GM06990 (cell line): ENCODE measurements around the gene ABLIM1.

Experiments
- DNase-seq: peaks from one replicate; pipeline ENCODE4 v3.0.0-alpha.2; 2011; ENCODE audit not compliant: insufficient read length; ENCODE audit errors: extremely low read depth
- H3K27me3 ChIP-seq: replicated peaks from 2 replicates; pipeline ENCODE4 v1.6.0; 2011; ENCODE audit warnings: low read length; ENCODE audit not compliant: control insufficient read depth, insufficient read depth
- H3K36me3 ChIP-seq: 2 replicates; pipeline ENCODE4 v1.5.1; 2011; ENCODE audit warnings: low read length; ENCODE audit not compliant: control insufficient read depth, insufficient read depth
- H3K4me3 ChIP-seq: replicated peaks from 2 replicates; pipeline ENCODE4 v1.5.1; 2011; ENCODE audit warnings: low read depth, mild to moderate bottlenecking, control low read depth, low read length
- CTCF ChIP-seq: IDR thresholded peaks from 2 replicates; pipeline ENCODE4 v1.5.1; 2011; ENCODE audit warnings: low read length, control low read depth, mild to moderate bottlenecking, inconsistent platforms; ENCODE audit not compliant: insufficient read depth, poor library complexity, severe bottlenecking

Gene ABLIM1

GRCh38 chr10:114431414-114432135, 226.5 kb downstream of the ABLIM1 start:
- no peak for DNase-seq
- Histone ChIP-seq H3K4me3 (no peak overlapping the region), H3K36me3 (no peaks in the 10 kb centered on the region), H3K27me3 (no peaks in the 10 kb centered on the region)
- TF ChIP-seq CTCF: no peak

- no peak for TF ChIP-seq CTCF
- no peaks in the 10 kb centered on the region for H3K36me3 ChIP-seq
Measured at GRCh38 chr10:114430688-114431413, 227.2 kb downstream of the ABLIM1 start.

GRCh38 chr10:114429581-114430335, 228.3 kb downstream of the ABLIM1 start:
- DNase-seq: no peak
- TF ChIP-seq CTCF: no peak
- no peaks in the 10 kb centered on the region for H3K27me3 ChIP-seq
- no peaks in the 10 kb centered on the region for H3K36me3 ChIP-seq
- H3K4me3 ChIP-seq: no peak overlapping the region

More at GRCh38 chr10:114430688-114431413, 227.2 kb downstream of the ABLIM1 start:
- no peaks in the 10 kb centered on the region for H3K27me3 ChIP-seq
- no peak for DNase-seq
- no peak overlapping the region for H3K4me3 ChIP-seq

GRCh38 chr10:114427124-114427852, 230.8 kb downstream of the ABLIM1 start:
- Histone ChIP-seq H3K27me3 (no peaks in the 10 kb centered on the region), H3K36me3 (no peaks in the 10 kb centered on the region), H3K4me3 (no peak overlapping the region)
- no peak for DNase-seq
- TF ChIP-seq CTCF: no peak

DNA sequence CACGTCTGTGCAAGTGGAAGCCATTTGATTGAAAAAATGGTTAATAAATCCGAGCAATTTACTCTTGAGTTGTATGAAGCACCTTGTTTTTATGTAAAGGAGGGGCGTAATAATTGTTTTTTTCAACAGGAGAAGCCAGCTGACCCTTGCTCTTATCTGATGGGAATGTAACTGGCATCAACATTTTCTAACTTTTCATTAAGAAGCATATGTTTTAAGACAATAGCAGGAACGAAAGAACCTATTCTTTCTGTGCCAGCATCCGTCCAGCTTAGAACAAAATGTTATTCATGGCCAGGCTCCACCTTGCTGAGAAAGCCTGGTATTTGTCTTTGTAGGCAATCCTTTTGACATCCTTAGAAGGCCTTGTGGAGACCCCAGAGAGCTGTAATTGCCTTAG, 231.6 kb downstream of the ABLIM1 start:
- TF ChIP-seq CTCF: no peak
- H3K27me3 ChIP-seq: no peaks in the 10 kb centered on the region; the same call in 1 of the 2 replicates

More for the DNA sequence above, 231.6 kb downstream of the ABLIM1 start:
- no peak overlapping the region for H3K4me3 ChIP-seq
- no peak for DNase-seq
- no peaks in the 10 kb centered on the region for H3K36me3 ChIP-seq
